ENCODE measurements around the gene PHYHIPL. TPM values are rescaled to one million over a fixed set of nuclear protein-coding genes. Genes with fewer than 3 reads are reported as not detected.
A peak's percentile ranks its signal among the peaks of the same experiment; 100 is the strongest.
"Not testable (repeated sequence)": the region's sequence is repeated elsewhere in the genome, so short reads cannot be mapped to it uniquely, and the experiment has no call there.

PHYHIPL gene
- total RNA-seq, 1 donor from 2014 or later, result not detected

DNA sequence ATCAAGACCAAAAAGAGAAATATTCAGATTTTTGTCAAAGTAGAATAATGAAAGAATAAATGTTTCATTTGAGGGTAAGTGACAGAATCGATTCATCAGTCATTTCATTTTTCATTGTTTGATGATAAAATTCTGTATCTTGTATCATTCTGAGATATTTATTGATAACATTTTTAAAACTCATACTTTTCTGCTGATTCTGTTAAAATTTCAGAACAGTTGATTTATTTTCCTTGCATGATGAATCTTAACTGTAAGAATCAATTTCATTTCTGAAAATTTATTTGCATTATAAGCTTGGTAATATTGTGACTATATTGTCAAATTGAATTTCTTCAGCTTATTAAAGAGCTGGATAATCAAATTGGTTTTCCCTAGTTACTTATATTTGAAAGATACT lies 13.9 kb downstream of the PHYHIPL start:
- no peak for DNase-seq (ENCODE audit: low read depth)

DNA sequence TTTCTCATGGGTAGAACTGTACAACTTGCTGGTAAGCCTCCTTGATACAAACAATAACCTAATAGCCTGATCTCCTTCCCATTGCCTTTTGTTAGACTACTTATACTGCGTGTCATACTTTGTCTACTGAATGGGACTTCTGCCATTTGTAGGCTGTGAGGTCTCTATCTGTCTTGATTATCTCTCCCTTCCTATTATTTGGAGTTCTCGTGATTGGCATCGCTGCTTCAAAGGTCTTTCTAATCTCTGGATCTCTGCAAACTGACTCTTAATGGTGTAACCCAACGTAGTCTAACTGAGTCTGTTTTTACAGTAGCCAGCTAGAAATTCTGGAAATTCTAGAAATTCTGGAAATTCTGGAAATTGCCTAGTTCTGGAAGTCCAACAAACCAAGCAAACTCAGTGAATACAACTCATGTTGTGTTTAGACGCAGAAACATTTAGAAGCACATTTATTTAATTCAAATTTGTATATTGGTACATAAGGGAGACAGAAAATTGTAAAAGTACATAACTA lies 29.8 kb downstream of the PHYHIPL start:
- DNase-seq (ENCODE audit: low read depth), result no peak

DNA sequence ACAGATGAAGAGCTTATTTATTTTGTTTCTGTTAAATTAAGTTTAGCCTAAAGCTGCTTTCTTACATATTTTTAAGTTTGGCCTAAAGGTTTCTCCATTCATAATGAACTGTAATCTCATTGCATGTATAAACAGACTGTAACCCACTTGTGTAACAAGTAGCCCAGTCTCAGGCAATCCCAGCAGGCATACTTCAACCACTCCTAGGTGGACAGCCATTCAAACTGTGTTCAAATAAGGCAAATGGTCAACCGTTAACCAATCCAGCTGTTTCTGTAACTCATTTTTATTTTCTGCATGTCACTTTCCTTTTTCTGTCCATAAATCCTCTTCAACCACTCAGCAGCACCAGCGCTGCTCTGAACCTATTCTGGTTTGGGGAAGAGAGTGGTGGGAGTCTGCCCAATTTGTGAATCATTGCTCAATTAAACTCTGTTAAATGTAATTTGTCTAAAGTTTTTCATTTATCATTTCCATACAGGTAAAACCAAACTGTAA lies 35.9 kb downstream of the PHYHIPL start:
- DNase-seq (ENCODE audit: low read depth), result peak; percentile 19

DNA sequence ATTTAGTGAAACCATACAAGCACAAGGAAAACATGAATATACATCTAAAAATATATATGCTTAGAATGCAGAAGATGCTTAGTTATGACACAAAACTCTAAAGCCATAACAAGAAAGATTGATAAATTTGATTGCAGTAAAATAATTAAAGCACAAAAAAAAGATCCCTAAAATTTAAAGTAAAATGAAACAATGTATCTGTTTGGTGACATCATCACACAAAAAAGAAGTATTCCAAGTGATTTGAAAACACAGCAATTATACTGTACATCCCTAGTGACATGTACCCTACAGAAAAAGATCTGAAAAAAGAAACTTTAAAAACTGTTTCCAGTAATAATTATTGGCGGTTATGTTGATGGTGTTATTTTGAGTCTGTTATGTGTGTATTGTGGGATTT lies 37.7 kb downstream of the PHYHIPL start:
- DNase-seq (ENCODE audit: low read depth), result no peak

DNA sequence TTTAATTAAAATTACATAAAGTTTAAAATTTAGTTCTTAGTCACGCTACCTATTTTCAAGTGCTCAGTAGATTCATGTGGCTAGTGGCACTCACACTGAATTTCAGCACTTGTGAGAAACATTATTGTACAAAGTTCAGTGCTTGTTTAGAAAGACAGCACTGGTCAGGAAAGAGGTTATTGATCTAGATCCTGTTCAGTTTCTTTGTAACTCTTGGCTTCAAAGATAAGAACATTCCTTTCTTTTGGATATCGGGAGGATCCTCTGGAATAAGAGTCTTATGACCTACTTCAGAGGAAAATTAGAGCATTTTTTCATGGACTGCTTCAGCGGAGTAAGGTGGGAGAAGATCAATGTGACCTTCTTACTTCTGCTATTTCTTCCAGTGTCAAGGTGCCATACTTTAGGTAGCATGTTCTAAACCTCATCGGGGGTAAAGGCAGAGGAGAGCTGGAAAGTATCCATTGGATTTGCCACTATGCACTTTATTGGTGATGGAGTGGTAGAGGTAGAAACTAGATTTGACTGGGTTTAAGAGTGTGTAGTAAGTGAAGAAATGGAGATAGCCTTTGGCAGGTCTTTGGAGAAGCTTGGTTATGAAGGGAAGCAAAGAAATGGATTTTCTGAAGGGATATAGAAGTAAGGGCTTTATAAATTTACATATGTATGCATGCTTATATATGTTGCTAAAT lies 39.9 kb downstream of the PHYHIPL start:
- DNase-seq (ENCODE audit: low read depth), result no peak

DNA sequence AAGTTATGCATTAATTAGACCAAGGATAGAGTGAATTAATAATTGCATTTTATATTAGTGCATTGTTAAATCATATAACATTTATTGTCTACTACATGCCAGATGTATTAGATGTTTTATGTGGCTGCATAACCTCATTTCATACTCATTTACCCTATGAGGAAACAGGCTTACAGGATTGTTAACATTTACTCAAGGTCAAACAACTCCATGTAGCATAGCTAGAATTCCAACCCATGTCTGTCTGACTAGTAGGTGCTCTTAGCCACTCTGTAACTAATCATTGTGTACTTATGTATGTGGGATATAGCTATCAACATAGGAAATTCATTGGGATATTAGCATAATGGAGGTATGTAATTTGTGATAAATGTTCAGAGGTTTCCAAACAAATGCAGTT lies 46.3 kb downstream of the PHYHIPL start:
- no peak for DNase-seq (ENCODE audit: low read depth)

DNA sequence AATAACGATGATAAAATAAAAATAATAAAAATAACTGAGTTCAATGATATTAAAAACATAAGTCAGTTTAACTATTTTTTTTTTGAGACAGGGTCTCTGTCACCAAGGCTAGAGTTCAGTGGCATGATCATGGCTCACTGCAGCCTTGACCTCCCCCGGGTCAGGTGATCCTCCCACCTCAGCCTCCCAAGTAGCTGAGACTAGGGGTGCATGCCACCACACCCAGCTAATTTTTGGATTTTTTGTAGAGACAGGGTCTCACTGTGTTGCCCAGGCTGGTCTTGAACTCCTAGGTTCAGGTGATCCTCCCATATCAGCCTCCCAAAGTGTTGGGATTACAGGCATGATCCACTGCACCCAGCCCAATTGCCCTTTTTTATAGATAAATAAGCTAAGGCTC lies 47.2 kb downstream of the PHYHIPL start:
- DNase-seq (ENCODE audit: low read depth), result not testable (repeated sequence)

DNA sequence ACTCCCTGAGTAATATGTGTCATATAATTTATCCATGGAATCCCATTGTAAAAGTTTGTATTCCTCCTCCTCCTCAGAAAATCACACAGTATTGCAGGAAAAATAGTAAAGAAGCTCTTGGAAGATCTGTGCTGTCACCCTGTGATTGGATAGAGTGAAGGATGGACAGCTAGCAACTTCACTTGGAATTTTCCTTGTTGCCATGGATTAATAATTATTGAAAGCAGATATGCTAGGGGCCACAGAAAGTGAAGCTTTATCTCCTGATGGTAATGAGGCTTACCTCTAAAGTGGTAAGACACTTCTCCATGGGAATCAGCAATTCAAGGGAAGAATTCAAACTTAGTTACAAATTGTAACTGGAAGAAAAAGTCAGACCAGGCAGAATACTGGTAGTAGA lies 48.8 kb downstream of the PHYHIPL start:
- DNase-seq (ENCODE audit: low read depth), result no peak

DNA sequence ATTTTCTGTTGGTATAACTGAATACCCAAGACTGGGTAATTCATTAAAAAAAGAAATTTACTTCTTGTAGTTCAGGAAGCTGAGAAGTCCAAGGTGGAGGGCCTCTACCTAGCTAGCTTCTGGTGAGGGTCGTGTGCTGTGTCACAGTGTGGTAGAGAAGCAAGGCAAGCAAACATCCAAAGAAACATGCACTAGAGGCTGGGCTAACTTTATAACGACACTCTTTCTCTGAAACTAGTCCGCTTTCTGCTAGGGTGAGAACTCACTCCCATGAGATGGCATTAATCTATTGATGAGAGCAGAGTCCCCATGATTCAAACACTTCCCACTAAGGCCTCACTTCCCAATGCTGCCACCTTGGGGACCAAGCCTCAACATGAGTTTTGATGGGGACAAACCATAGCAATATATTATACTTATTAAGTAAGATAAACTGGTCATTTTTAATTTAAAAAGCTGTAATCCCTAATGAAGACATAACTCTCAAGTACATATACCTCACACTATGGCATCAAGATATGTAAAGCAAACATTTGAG lies 50.8 kb downstream of the PHYHIPL start:
- no peak for DNase-seq (ENCODE audit: low read depth)

DNA sequence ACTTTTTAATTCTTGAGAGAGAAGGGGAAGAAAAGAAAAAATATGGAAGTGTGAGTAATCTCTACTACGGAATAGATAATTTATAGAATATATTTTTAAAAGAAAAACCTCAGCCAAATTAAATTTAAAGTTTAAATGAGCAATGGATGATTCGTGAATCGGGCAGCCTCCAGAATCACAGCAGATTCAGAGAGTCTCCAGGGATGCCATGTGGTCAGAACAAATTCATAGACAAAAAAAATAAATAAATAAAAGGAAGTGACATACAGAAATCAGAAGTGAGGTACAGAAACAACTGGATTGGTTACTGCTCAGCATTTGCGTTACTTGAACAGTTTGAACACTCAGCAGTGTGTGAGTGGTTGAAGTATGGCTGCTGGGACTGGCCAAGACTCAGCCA lies 53.0 kb downstream of the PHYHIPL start:
- no peak for DNase-seq (ENCODE audit: low read depth)

DNA sequence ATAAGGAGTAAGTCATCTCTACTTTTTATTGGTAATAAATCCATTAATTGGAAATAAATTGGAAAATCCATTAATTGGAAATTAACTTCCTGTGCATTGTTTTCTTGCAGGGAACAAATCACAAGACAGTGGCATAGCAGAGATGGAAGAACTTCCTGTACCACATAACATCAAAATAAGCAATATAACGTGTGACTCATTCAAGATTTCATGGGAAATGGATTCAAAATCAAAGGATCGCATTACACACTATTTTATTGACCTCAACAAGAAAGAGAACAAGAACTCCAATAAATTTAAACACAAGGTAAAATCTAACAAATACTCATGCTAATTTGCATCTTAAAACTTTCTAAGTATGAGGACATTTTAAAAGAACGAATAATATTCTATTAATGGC lies 57.8 kb downstream of the PHYHIPL start:
- DNase-seq (ENCODE audit: low read depth), result no peak

DNA sequence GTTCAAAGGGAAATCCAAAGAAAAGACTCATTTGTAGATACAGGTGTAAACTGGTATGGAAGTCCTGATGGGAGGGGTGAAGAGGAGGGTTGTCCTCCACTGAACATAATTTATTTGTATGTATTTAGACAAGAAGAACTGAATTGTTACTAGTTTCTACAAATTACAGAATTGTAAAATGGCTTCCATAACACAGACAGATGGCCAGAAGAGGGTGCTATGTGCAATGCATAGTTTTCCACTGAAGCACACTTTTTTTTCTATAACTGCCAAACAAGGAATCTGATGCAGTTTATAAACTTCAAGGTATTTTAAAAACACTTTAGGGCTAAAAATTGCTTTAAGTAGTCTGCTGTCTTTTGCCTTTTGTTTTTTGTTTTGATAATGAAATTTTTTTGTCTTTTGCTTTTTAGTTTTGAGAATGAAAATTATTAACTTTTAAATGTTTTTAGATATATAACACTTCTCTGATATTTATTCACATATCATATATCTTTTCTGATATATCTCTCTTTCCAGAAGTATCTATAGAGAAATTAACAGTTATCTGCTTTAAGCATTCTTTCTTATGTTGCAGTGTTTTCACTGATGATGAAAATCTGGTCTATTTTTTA lies 58.5 kb downstream of the PHYHIPL start:
- peak; percentile 48 for DNase-seq (ENCODE audit: low read depth)

DNA sequence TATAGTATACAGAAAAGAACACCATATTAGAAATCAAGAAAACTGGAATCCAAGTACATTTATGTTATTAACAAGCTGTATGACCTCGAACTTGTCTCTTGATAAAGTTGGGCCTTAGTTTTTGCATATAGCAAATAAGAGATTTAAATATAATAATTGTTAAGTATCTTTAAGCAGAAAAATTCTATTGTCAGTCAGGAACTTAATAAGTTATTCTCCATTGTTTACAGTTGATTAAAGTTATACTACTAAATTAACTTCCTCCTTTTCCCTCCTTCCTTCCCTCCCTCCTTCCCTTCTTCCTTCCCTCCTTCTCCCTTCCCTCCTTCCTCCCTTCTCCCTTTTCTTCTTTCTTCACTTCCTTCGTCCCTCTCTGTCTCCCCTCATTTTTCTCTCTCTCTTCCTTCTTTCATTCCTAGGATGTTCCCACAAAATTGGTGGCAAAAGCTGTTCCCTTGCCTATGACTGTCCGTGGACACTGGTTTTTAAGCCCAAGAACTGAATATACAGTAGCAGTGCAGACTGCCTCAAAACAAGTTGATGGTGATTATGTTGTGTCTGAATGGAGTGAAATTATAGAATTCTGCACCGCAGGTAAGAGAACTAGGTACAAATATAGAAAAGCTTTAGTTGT lies 59.7 kb downstream of the PHYHIPL start:
- no peak for DNase-seq (ENCODE audit: low read depth)

DNA sequence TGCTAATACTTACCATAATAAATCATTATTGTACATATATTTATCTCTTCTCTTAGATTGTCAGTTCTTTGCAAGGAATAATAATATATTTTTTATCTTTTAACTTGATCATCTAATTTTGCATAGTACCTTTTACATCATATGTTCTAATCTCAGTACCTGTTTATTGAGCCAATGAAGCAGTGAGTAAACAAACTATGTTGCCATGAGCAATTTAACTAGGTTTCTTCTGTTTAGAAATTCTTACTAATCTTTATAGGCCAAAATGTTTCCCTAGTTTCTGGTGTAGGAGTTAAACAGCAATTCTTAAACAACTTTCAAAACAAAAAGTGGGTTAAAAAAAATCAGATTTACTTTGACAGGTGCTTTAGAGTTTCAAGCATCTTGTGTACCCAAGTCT lies 61.3 kb downstream of the PHYHIPL start:
- DNase-seq (ENCODE audit: low read depth), result no peak

DNA sequence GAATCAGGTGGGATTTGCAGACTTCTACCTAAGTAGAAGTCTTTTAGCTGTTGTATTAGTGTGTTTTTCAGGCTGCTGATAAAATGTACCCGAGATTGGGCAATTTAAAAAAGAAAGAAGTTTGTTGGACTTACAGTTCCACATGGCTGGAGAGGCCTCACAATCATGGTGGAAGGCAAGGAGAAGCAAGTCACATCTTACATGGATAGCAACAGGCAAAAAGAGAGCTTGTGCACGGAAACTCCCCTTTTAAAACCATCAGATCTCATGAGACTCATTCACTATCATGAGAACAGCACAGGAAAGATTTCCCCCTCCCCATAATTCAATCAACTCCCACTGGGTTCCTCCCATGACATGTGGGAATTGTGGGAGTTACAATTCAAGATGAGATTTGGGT lies 62.7 kb downstream of the PHYHIPL start:
- DNase-seq (ENCODE audit: low read depth), result not testable (repeated sequence)

DNA sequence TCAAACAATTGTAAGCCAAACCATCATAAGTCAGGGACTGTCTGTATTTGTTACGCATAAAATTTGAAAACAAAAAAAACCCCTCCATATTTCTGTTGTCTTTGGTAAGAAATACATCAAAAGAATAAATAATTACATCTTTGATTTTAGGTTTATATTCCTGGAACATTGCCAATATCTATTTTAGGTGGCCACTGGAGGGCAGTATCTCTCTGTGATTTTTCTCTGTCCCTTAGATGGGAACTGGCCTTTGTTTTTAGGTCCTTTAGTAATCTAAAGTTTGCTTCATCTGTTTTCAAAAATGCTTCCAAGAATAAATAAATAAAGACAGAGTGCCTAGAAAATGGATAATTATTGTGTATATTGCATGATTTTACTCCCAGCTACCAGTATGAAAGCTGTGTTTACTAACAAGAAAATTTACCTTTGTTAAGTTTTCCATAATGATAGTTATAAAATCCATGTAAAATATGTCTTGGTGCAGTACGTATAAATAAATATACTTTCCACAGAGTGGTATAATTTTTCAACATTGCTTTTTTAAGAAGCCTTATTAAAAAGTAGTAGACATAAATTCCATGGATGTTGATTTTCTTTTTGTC lies 64.2 kb downstream of the PHYHIPL start:
- DNase-seq (ENCODE audit: low read depth), result peak; percentile 65

DNA sequence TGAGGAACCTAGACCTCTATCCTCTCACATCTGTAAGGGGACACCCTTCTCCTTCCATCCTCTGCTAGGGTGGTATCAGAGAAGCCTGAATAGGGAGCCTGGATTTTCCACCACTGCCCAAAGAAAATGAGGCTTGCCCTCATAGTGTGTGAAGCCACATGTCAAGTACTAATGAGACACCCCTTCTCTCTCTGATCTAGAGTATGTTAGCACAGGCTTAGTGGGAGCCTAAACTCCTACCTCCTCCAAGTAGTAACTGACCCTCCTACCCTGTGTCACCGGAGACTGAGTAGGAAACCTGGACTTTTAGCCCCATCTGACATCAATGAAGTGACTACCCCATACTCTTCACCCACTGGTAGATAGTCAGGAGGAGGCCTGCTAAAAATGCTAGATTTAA lies 65.6 kb downstream of the PHYHIPL start:
- no peak for DNase-seq (ENCODE audit: low read depth)

DNA sequence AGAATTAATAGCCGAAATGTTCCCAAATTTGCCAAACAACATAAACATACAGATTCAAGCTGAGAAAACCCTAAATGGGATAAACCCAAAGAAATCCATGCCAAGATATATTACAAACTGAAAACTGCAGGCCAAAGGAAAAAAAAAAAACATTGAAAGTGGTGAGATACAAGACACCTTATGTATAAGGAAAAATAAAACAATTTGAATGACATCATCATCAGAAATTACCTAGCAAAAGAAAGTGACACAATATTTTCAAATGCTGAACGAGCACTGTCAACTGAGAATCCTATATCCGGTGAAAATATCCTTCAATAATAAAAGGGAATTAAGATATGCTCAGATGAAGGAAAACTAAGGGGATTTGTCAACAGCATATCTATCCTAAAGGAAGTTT lies 66.5 kb downstream of the PHYHIPL start:
- DNase-seq (ENCODE audit: low read depth), result no peak

DNA sequence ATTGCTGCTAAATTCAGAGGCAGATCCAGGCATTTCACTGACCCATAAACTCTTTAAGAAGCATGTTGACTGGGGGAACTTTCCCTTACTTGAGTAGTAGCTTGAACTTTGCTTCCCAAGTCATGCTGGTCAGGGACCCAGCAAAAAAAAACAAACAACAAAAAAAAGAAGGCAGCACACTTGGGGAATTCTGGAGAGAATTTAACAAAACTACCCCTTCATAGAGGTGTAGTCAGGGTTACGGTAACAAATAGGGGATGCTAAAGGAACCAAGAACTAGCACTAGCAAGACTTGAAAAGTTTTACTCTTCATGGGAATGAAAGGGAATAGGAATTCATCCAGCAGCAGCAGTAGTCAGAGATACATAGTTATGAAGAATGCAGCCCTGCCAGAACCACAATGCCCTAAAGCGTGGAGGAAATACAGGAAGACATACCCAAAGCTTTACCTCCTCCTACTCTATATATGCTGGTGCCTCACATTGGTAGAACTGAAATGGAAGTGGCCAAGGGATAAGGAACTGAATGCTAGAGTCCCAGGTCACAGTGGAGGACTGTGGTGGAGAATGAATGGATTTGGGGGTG lies 67.3 kb downstream of the PHYHIPL start:
- DNase-seq (ENCODE audit: low read depth), result no peak

DNA sequence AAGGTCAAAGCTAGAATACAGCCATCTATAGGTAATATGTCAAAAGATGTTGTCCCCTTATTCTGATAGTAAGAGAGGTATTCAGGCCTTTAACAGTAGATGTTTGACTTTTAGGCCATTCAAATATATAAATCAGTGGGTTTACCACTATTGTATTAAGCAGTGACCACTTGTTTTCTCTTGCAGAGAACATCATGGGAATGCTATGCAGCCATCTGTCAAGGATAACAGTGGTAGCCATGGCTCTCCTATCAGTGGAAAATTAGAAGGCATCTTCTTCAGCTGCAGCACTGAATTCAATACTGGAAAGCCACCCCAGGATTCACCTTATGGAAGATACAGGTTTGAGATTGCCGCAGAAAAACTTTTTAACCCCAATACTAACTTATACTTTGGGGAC lies 68.4 kb downstream of the PHYHIPL start:
- peak; percentile 59 for DNase-seq (ENCODE audit: low read depth)

DNA sequence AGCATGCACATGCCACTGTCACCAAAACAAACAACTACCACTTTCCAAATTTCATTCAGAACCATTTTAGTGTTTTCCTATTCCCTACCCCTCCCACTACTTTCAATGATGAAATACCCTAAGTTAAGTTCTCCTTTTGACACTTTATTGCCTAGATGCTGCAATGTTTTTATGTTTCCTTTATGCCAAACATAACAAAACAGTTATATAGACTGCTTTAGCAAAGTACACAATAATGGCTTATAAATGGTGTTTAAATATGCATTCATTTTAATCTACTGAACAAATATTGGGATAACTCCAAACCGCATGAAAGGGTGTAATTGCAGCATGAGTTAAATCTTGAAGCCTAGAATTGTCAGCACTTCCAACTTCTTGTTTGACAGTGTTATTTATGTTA lies 69.2 kb downstream of the PHYHIPL start:
- no peak for DNase-seq (ENCODE audit: low read depth)

All from myocyte (in vitro differentiated cells).